Cardiac septum (tissue), 1 donor: ENCODE data around the gene SULT1A2. TPM values are rescaled to one million over a fixed set of nuclear protein-coding genes. Genes with fewer than 3 reads are reported as not detected.
"Not testable (repeated sequence)": the region's sequence is repeated elsewhere in the genome, so short reads cannot be mapped to it uniquely, and the experiment has no call there.

ENCODE experiments used
- DNase-seq: peaks from one replicate; pipeline ENCODE4 v3.0.0-alpha.2; 2020; ENCODE audit warnings: low spot score
- intact Hi-C: fragments of 100-400 bp; cut with DNase I; formaldehyde crosslinking; loops from one replicate; pipeline ENCODE4 v1.14.0; 2022
- total RNA-seq: library from RNA; stranded (reverse); fragmentation: NEBNext Ultra II Directional; extraction: Animal tissue kit (Norgen Biotek cat#: 25700); gene quantifications from one replicate; pipeline ENCODE4 v1.2.1, GENCODE V29; 2021
- donor health status: DM: no; HTN: no; CAD: no.

SULT1A2 gene
- total RNA-seq, 1 donor from 2014 or later = 0.73 TPM

- intact Hi-C loops = loop anchor here (10.0 kb wide), 1 partner anchor 58 kb away; the partner anchor contains the start of gene SGF29
Observed at GRCh38 chr16:28612359-28613280, 15.8 kb upstream of the SULT1A2 start.

GRCh38 chr16:28610595-28611191 lies 13.8 kb upstream of the SULT1A2 start:
- intact Hi-C loops = loop anchor here (10.0 kb wide), 1 partner anchor 56 kb away; the partner anchor contains the start of gene SGF29
- no peak for DNase-seq

More at GRCh38 chr16:28612359-28613280, 15.8 kb upstream of the SULT1A2 start:
- DNase-seq = not testable (repeated sequence)

GRCh38 chr16:28609631-28610594 lies 13.1 kb upstream of the SULT1A2 start, which contains the start of gene SULT1A1:
Gene SULT1A1 (minus strand): TSS chr16:28610044. CDS start chr16:28608855, 1,189 bp downstream.
- intact Hi-C loops = loop anchor here (10.0 kb wide), 1 partner anchor 55 kb away; the partner anchor contains the start of gene SGF29
- peak; percentile 83 for DNase-seq

- intact Hi-C loops, DNase-seq: not testable (repeated sequence)
Observed at GRCh38 chr16:28608867-28609596, 12.2 kb upstream of the SULT1A2 start.

- DNase-seq, intact Hi-C loops: not testable (repeated sequence)
Observed at GRCh38 chr16:28608496-28608808, 11.6 kb upstream of the SULT1A2 start.

- DNase-seq, intact Hi-C loops: not testable (repeated sequence)
Observed at GRCh38 chr16:28607681-28608495, 11.0 kb upstream of the SULT1A2 start.

GRCh38 chr16:28607116-28607623 lies 10.3 kb upstream of the SULT1A2 start:
- intact Hi-C loops = no loop called here
- no peak for DNase-seq

GRCh38 chr16:28606291-28607115 lies 9.7 kb upstream of the SULT1A2 start:
- intact Hi-C loops = no loop called here
- no peak for DNase-seq

GRCh38 chr16:28604186-28604565 lies 7.3 kb upstream of the SULT1A2 start:
- intact Hi-C loops = no loop called here
- DNase-seq = no peak

GRCh38 chr16:28603381-28604185 lies 6.7 kb upstream of the SULT1A2 start:
- intact Hi-C loops = no loop called here
- DNase-seq = peak; percentile 73

GRCh38 chr16:28602529-28602928 lies 5.7 kb upstream of the SULT1A2 start:
- DNase-seq = no peak
- intact Hi-C loops = no loop called here

- DNase-seq, intact Hi-C loops: not testable (repeated sequence)
Observed at GRCh38 chr16:28602062-28602461, 5.2 kb upstream of the SULT1A2 start.

- intact Hi-C loops, DNase-seq: not testable (repeated sequence)
Observed at GRCh38 chr16:28601589-28601988, 4.7 kb upstream of the SULT1A2 start.

GRCh38 chr16:28600965-28601364 lies 4.1 kb upstream of the SULT1A2 start:
- intact Hi-C loops, DNase-seq: not testable (repeated sequence)

GRCh38 chr16:28599377-28600285 lies 2.8 kb upstream of the SULT1A2 start:
- intact Hi-C loops = not testable (repeated sequence)

More at GRCh38 chr16:28599377-28600285, 2.8 kb upstream of the SULT1A2 start:
- not testable (repeated sequence) for DNase-seq
